HepG2 (cell line): Measurements from ENCODE around the gene SSX2IP.

ENCODE experiments used
- CTCF ChIP-seq: sonication (generic); formaldehyde crosslinking; IDR thresholded peaks from 2 replicates; pipeline ENCODE4 v1.5.0; 2020; ENCODE audit warnings: mild to moderate bottlenecking, missing genetic modification reagents, moderate library complexity
- GATA4 ChIP-seq: sonication (generic); IDR thresholded peaks from 2 replicates; pipeline ENCODE4 v1.6.1; 2016; ENCODE audit warnings: antibody characterized with exemption, low read depth, borderline replicate concordance

DNA sequence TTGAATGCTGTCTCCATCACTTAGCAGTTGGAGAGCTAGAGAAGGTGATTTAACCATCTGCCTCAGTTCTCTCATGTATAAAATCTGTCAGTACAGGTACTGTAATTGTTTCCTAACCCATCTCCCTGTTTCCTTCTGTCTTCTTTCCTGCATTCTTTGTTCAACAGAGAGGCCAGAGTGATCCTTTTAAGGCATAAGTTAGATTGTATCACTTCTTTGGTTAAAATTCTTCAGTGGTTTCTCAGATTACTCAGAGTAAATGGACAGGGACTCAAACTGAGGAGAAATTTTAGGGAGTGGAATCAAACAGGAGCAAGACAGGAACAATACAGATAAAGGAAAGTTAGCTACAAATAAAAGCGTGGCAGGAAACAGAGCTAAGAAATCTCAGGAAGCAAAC lies 45.2 kb upstream of the SSX2IP start:
- TF ChIP-seq CTCF (CRISPR knock-in tag) (no peak), GATA4 (no peak)
